Testis (tissue), 2 donors: ENCODE results near the gene LRRC27.

ENCODE experiments used
- POLR2A ChIP-seq: fragments of 450-650 bp; IDR thresholded peaks from one replicate; pipeline ENCODE4 v1.6.1; 2017; ENCODE audit warnings: antibody characterized with exemption, mild to moderate bottlenecking, moderate library complexity
- TF ChIP-seq, protein P1 (sequence below), 3 experiments: fragments of 450-650 bp in 2 of 3; fragments of 200-600 bp in 1 of 3; sonication (generic) in 1 of 3; IDR thresholded peaks; one replicate each; pipeline ENCODE4 v1.5.1; 2016 to 2019; ENCODE audit warnings: antibody characterized with exemption in 3 of 3, mild to moderate bottlenecking in 2 of 3, moderate library complexity in 1 of 3

DNA sequence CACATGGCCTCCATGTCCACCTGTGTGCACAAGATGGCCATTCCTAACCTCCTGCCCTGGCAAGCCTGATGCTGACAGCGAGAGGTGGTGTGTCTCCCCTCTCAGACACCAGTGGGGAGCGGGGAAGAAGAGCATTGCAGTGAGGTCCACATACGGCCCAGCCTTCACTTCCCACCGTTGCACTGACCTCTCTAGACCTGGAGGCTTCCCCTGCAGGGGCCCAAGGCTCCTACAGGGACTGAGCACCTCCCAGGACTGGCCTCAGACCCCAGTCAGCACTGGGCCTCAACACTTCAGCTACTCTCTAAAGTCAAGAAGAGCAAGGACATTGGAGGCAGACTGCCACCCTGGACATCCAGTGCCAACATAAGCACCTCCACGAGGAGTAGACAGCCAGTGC, 40.2 kb upstream of the LRRC27 start:
- no peak for TF ChIP-seq POLR2A
- TF ChIP-seq, protein P1, sequence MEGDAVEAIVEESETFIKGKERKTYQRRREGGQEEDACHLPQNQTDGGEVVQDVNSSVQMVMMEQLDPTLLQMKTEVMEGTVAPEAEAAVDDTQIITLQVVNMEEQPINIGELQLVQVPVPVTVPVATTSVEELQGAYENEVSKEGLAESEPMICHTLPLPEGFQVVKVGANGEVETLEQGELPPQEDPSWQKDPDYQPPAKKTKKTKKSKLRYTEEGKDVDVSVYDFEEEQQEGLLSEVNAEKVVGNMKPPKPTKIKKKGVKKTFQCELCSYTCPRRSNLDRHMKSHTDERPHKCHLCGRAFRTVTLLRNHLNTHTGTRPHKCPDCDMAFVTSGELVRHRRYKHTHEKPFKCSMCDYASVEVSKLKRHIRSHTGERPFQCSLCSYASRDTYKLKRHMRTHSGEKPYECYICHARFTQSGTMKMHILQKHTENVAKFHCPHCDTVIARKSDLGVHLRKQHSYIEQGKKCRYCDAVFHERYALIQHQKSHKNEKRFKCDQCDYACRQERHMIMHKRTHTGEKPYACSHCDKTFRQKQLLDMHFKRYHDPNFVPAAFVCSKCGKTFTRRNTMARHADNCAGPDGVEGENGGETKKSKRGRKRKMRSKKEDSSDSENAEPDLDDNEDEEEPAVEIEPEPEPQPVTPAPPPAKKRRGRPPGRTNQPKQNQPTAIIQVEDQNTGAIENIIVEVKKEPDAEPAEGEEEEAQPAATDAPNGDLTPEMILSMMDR (IDR thresholded peaks at IDR 0.05), result no peak
